SK-N-SH treated with all-trans-retinoic acid at 6 μM for 48 hours (cell line): ENCODE data around the gene RNF215.

ENCODE experiments used
- ATAC-seq: fragments of 200-7000 bp; cut with Tn5 transposase; 3 replicates; pipeline ENCODE4 v1.9.1; 2020; ENCODE audit warnings: mild to moderate bottlenecking, moderate library complexity
- ARNTL ChIP-seq: fragments of 450-650 bp; formaldehyde crosslinking; IDR thresholded peaks from 2 replicates; pipeline ENCODE4 v1.5.0; 2020; ENCODE audit warnings: low read depth, mild to moderate bottlenecking, moderate library complexity, borderline replicate concordance
- BACH2 ChIP-seq: fragments of 250-450 bp; sonication (Bioruptor Pico); IDR thresholded peaks from 2 replicates; pipeline ENCODE4 v1.9.0; 2021; ENCODE audit warnings: mild to moderate bottlenecking, borderline replicate concordance
- CREB5 ChIP-seq: fragments of 250-450 bp; sonication (Bioruptor Pico); IDR thresholded peaks from 2 replicates; pipeline ENCODE4 v1.5.1; 2020; ENCODE audit warnings: low read depth, mild to moderate bottlenecking, moderate library complexity
- CSDC2 ChIP-seq: fragments of 250-450 bp; sonication (Bioruptor Pico); IDR thresholded peaks from 2 replicates; pipeline ENCODE4 v1.5.0; 2020; ENCODE audit warnings: mild to moderate bottlenecking, moderate library complexity
- ESRRG ChIP-seq: fragments of 250-450 bp; sonication (Bioruptor Pico); IDR thresholded peaks from 2 replicates; pipeline ENCODE4 v1.6.1; 2021; ENCODE audit warnings: mild to moderate bottlenecking
- GLIS3 ChIP-seq: fragments of 250-450 bp; sonication (Bioruptor Pico); IDR thresholded peaks from 2 replicates; pipeline ENCODE4 v1.5.0; 2020; ENCODE audit warnings: mild to moderate bottlenecking, moderate library complexity
- ISL1 ChIP-seq: fragments of 250-450 bp; sonication (Bioruptor Pico); IDR thresholded peaks from 2 replicates; pipeline ENCODE4 v2.1.2; 2022; ENCODE audit warnings: mild to moderate bottlenecking, moderate library complexity
- OSR1 ChIP-seq: fragments of 250-450 bp; sonication (Bioruptor Pico); IDR thresholded peaks from 2 replicates; pipeline ENCODE4 v1.8.0; 2022; ENCODE audit warnings: moderate library complexity, mild to moderate bottlenecking, inconsistent platforms
- PPARA ChIP-seq: fragments of 250-450 bp; sonication (Bioruptor Pico); IDR thresholded peaks from 2 replicates; pipeline ENCODE4 v1.5.0; 2020; ENCODE audit warnings: mild to moderate bottlenecking, borderline replicate concordance
- RARB ChIP-seq: fragments of 250-450 bp; sonication (Bioruptor Pico); IDR thresholded peaks from 2 replicates; pipeline ENCODE4 v1.8.0; 2021; ENCODE audit warnings: mild to moderate bottlenecking, moderate library complexity
- SNAI2 ChIP-seq: fragments of 250-450 bp; sonication (Bioruptor Pico); IDR thresholded peaks from 2 replicates; pipeline ENCODE4 v1.5.0; 2020; ENCODE audit warnings: mild to moderate bottlenecking, moderate library complexity
- TCF4 ChIP-seq: fragments of 250-450 bp; sonication (Bioruptor Pico); IDR thresholded peaks from 2 replicates; pipeline ENCODE4 v1.8.0; 2021; ENCODE audit warnings: mild to moderate bottlenecking, moderate library complexity, borderline replicate concordance
- TOX ChIP-seq: fragments of 250-450 bp; sonication (Bioruptor Pico); IDR thresholded peaks from 2 replicates; pipeline ENCODE4 v1.8.0; 2021; ENCODE audit warnings: mild to moderate bottlenecking, moderate library complexity, borderline replicate concordance
- ZFP3 ChIP-seq: fragments of 250-450 bp; sonication (Bioruptor Pico); IDR thresholded peaks from 2 replicates; pipeline ENCODE4 v1.5.0; 2020; ENCODE audit warnings: mild to moderate bottlenecking, moderate library complexity
- ZNF565 ChIP-seq: fragments of 450-650 bp; formaldehyde crosslinking; conservative IDR thresholded peaks from 2 replicates; pipeline ENCODE4 v1.5.0; 2020; ENCODE audit warnings: low read depth, mild to moderate bottlenecking, moderate library complexity
- ZNF70 ChIP-seq: fragments of 450-650 bp; formaldehyde crosslinking; IDR thresholded peaks from 2 replicates; pipeline ENCODE4 v1.5.0; 2020; ENCODE audit warnings: mild to moderate bottlenecking, moderate library complexity
- ZNF8 ChIP-seq: fragments of 450-650 bp; formaldehyde crosslinking; IDR thresholded peaks from 2 replicates; pipeline ENCODE4 v1.5.0; 2020; ENCODE audit warnings: mild to moderate bottlenecking, moderate library complexity
- TF ChIP-seq, protein P1 (sequence below): fragments of 250-450 bp; sonication (Bioruptor Pico); IDR thresholded peaks from 2 replicates; pipeline ENCODE4 v1.8.0; 2020; ENCODE audit warnings: mild to moderate bottlenecking, moderate library complexity, borderline replicate concordance
- TF ChIP-seq, protein P2 (sequence below): fragments of 250-450 bp; sonication (Bioruptor Pico); IDR thresholded peaks from 2 replicates; pipeline ENCODE4 v1.5.0; 2020; ENCODE audit warnings: mild to moderate bottlenecking, moderate library complexity
- TF ChIP-seq, protein P3 (sequence below): fragments of 250-450 bp; sonication (Bioruptor Pico); IDR thresholded peaks from 2 replicates; pipeline ENCODE4 v1.8.0; 2021; ENCODE audit warnings: low read depth, mild to moderate bottlenecking, moderate library complexity, borderline replicate concordance

Gene RNF215

DNA sequence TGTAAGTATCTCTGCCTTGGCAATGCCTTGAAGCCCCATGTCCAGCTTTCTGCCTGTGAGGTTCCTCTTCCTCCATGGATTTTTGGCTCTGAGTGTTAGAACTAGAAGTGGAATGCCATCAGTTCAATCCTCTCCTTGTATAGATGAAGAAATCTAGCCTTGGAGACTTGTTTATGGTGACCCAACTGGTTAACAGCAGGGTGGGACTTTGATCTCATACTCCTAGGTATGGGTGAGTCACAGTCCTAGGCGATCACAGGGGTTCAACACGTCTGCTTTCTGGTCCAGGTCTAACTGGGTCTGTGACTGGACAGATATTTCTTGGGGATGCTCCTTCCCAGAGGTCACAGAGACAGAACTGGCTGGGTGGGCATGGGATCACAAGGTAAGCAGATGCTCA, 29.2 kb upstream of the RNF215 start:
- TF ChIP-seq TCF4 (CRISPR knock-in tag) (no peak), RARB (CRISPR knock-in tag) (no peak), ZNF8 (CRISPR knock-in tag) (no peak), ZNF70 (CRISPR knock-in tag) (no peak), ISL1 (CRISPR knock-in tag) (no peak), TOX (CRISPR knock-in tag) (no peak), CSDC2 (no peak), ESRRG (CRISPR knock-in tag) (no peak), ZNF565 (CRISPR knock-in tag) (no peak), BACH2 (CRISPR knock-in tag) (no peak), OSR1 (no peak), SNAI2 (no peak), CREB5 (CRISPR knock-in tag) (no peak), ZFP3 (CRISPR knock-in tag) (no peak), ARNTL (CRISPR knock-in tag) (no peak)
- TF ChIP-seq, protein P1, sequence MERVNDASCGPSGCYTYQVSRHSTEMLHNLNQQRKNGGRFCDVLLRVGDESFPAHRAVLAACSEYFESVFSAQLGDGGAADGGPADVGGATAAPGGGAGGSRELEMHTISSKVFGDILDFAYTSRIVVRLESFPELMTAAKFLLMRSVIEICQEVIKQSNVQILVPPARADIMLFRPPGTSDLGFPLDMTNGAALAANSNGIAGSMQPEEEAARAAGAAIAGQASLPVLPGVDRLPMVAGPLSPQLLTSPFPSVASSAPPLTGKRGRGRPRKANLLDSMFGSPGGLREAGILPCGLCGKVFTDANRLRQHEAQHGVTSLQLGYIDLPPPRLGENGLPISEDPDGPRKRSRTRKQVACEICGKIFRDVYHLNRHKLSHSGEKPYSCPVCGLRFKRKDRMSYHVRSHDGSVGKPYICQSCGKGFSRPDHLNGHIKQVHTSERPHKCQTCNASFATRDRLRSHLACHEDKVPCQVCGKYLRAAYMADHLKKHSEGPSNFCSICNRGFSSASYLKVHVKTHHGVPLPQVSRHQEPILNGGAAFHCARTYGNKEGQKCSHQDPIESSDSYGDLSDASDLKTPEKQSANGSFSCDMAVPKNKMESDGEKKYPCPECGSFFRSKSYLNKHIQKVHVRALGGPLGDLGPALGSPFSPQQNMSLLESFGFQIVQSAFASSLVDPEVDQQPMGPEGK (CRISPR knock-in tag): no peak
- TF ChIP-seq, protein P2, sequence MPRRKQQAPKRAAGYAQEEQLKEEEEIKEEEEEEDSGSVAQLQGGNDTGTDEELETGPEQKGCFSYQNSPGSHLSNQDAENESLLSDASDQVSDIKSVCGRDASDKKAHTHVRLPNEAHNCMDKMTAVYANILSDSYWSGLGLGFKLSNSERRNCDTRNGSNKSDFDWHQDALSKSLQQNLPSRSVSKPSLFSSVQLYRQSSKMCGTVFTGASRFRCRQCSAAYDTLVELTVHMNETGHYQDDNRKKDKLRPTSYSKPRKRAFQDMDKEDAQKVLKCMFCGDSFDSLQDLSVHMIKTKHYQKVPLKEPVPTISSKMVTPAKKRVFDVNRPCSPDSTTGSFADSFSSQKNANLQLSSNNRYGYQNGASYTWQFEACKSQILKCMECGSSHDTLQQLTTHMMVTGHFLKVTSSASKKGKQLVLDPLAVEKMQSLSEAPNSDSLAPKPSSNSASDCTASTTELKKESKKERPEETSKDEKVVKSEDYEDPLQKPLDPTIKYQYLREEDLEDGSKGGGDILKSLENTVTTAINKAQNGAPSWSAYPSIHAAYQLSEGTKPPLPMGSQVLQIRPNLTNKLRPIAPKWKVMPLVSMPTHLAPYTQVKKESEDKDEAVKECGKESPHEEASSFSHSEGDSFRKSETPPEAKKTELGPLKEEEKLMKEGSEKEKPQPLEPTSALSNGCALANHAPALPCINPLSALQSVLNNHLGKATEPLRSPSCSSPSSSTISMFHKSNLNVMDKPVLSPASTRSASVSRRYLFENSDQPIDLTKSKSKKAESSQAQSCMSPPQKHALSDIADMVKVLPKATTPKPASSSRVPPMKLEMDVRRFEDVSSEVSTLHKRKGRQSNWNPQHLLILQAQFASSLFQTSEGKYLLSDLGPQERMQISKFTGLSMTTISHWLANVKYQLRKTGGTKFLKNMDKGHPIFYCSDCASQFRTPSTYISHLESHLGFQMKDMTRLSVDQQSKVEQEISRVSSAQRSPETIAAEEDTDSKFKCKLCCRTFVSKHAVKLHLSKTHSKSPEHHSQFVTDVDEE (CRISPR knock-in tag): no peak
- ATAC-seq: no peak

GRCh38 chr22:30414525-30415047, 27.4 kb upstream of the RNF215 start:
- TF ChIP-seq, protein P1 (CRISPR knock-in tag): no peak
- no peak; the same call in 2 of the 3 replicates for ATAC-seq

- no peak for ATAC-seq
- TF ChIP-seq TOX (CRISPR knock-in tag): no peak
- TF ChIP-seq ZFP3 (CRISPR knock-in tag): no peak
- TF ChIP-seq ISL1 (CRISPR knock-in tag): no peak
- no peak for TF ChIP-seq CREB5 (CRISPR knock-in tag)
- TF ChIP-seq PPARA (CRISPR knock-in tag): no peak
- no peak for TF ChIP-seq TCF4 (CRISPR knock-in tag)
- no peak for TF ChIP-seq ZNF8 (CRISPR knock-in tag)
- TF ChIP-seq, protein P3, sequence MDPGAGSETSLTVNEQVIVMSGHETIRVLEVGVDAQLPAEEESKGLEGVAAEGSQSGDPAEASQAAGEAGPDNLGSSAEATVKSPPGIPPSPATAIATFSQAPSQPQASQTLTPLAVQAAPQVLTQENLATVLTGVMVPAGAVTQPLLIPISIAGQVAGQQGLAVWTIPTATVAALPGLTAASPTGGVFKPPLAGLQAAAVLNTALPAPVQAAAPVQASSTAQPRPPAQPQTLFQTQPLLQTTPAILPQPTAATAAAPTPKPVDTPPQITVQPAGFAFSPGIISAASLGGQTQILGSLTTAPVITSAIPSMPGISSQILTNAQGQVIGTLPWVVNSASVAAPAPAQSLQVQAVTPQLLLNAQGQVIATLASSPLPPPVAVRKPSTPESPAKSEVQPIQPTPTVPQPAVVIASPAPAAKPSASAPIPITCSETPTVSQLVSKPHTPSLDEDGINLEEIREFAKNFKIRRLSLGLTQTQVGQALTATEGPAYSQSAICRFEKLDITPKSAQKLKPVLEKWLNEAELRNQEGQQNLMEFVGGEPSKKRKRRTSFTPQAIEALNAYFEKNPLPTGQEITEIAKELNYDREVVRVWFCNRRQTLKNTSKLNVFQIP (CRISPR knock-in tag): no peak
- TF ChIP-seq GLIS3: no peak
- TF ChIP-seq BACH2 (CRISPR knock-in tag): no peak
- TF ChIP-seq ESRRG (CRISPR knock-in tag): no peak
- TF ChIP-seq, protein P1 (CRISPR knock-in tag): no peak
- no peak for TF ChIP-seq OSR1
- no peak for TF ChIP-seq CSDC2
Measured at GRCh38 chr22:30413745-30414524, 26.7 kb upstream of the RNF215 start.
